PFSK-1 (cell line): ENCODE measurements around the gene ENTPD3.

Experiments
- POLR2AphosphoS5 ChIP-seq: IDR thresholded peaks from 2 replicates; pipeline ENCODE4 v1.6.1; 2012; ENCODE audit warnings: low read depth, mild to moderate bottlenecking, control low read depth, low read length, moderate library complexity
- SIN3A ChIP-seq: IDR thresholded peaks from 2 replicates; pipeline ENCODE4 v1.6.1; 2012; ENCODE audit warnings: mild to moderate bottlenecking, low read length, moderate library complexity, borderline replicate concordance; ENCODE audit not compliant: insufficient read depth
- TAF1 ChIP-seq: IDR thresholded peaks from 2 replicates; pipeline ENCODE4 v1.6.1; 2012; ENCODE audit warnings: low read length, control low read depth, borderline replicate concordance; ENCODE audit not compliant: insufficient read depth
- TF ChIP-seq, protein P1 (sequence below), 2 experiments: IDR thresholded peaks; 2 replicates each; pipeline versions ENCODE4 v1.6.1 to v1.8.0; 2011 to 2012; ENCODE audit warnings: low read depth in 2 of 2, low read length in 2 of 2, control low read depth in 1 of 2, inconsistent platforms in 1 of 2, mild to moderate bottlenecking in 1 of 2, moderate library complexity in 1 of 2; ENCODE audit not compliant: insufficient read depth in 1 of 2

DNA sequence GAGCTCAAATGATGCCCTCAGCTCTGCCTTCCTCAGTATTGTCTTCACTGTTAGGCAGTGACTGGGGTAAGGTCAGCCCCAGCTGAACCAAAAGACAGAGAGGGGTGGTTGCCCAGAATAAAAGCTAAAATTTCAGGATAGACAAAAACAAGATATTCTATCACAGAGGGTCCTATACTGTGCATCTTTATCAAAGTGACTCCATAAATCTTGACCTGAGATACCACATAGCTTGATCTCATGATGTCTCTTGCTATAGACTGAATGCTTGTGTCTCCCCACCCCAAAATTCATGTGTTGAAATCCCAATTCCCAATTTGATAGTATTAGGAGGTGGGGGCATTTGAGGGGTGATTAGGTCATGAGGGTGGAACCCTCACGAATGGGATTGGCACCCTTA lies 47.1 kb upstream of the ENTPD3 start:
- TF ChIP-seq SIN3A (no peak), TAF1 (no peak), POLR2AphosphoS5 (no peak)
- TF ChIP-seq, protein P1, sequence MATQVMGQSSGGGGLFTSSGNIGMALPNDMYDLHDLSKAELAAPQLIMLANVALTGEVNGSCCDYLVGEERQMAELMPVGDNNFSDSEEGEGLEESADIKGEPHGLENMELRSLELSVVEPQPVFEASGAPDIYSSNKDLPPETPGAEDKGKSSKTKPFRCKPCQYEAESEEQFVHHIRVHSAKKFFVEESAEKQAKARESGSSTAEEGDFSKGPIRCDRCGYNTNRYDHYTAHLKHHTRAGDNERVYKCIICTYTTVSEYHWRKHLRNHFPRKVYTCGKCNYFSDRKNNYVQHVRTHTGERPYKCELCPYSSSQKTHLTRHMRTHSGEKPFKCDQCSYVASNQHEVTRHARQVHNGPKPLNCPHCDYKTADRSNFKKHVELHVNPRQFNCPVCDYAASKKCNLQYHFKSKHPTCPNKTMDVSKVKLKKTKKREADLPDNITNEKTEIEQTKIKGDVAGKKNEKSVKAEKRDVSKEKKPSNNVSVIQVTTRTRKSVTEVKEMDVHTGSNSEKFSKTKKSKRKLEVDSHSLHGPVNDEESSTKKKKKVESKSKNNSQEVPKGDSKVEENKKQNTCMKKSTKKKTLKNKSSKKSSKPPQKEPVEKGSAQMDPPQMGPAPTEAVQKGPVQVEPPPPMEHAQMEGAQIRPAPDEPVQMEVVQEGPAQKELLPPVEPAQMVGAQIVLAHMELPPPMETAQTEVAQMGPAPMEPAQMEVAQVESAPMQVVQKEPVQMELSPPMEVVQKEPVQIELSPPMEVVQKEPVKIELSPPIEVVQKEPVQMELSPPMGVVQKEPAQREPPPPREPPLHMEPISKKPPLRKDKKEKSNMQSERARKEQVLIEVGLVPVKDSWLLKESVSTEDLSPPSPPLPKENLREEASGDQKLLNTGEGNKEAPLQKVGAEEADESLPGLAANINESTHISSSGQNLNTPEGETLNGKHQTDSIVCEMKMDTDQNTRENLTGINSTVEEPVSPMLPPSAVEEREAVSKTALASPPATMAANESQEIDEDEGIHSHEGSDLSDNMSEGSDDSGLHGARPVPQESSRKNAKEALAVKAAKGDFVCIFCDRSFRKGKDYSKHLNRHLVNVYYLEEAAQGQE (IDR thresholded peaks at IDR 0.05; ENCODE audit: insufficient read depth in 1 of 2, low read depth in 2 of 2, low read length in 2 of 2): no peak
